Measurements from ENCODE around the gene ST6GAL2. TPM values are rescaled to one million over a fixed set of nuclear protein-coding genes. Genes with fewer than 3 reads are reported as not detected.

Gene ST6GAL2
- total RNA-seq, 1 experiment from 2014 or later = 11.0 TPM

DNA sequence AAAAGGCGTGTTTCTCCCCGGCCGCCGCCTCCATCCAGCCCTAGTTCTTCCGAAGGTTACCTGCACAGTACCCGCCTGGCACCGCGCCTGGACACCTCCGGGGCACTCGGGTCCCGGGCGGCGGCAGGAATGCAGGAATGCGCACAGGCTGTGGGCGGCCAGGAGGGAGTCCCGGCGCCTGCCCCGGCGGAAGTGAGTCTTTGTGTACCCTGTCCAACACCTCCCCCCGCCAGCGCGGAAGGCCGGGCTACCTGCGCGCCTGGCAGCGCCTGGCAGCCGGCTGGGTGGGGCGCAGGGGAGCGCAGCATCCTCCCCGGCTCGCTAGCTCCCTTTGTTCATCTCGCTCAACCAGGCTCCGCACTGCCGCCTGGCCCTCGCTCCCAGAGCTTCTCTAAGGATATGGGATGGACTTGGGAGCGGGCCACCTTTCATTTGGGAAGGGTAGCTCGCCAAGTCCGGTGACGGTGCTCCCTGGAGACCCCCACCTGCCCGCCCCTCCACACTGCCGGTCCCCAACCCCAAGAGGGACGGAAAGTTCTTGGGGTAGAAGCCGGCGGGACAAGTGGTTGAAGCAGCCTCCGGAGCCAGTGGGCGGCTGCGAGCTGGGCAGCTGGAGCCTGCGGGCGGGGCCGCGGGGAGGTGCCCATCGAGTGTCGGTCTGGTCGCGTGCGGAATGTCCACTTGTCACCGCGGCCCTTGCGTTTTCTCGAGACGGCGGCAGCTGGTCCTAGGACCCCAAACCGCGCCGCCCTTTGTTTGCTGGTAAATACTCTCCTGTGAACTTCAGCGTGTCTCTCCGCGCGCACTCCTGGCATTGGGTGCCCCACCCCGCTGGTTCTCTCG lies 1.2 kb upstream of the ST6GAL2 start:
- TF ChIP-seq ZNF416 (CRISPR knock-in tag; IDR thresholded peaks at IDR 0.05) (no peak), ELF4 (CRISPR knock-in tag; IDR thresholded peaks at IDR 0.05; ENCODE audit: low read depth) (no peak), TEAD1 (CRISPR knock-in tag; IDR thresholded peaks at IDR 0.05) (peak; percentile 40; the same call in 1 of the 2 replicates), SOX15 (CRISPR knock-in tag; IDR thresholded peaks at IDR 0.05) (no peak), MXD4 (CRISPR knock-in tag; IDR thresholded peaks at IDR 0.05; ENCODE audit: borderline replicate concordance) (no peak), KAT7 (CRISPR knock-in tag; IDR thresholded peaks at IDR 0.05; ENCODE audit: borderline replicate concordance) (no peak), TEAD4 (CRISPR knock-in tag; IDR thresholded peaks at IDR 0.05) (peak; percentile 76; the same call in 1 of the 2 replicates), SMAD3 (CRISPR knock-in tag; IDR thresholded peaks at IDR 0.05; ENCODE audit: borderline replicate concordance) (no peak), IRF2 (CRISPR knock-in tag; IDR thresholded peaks at IDR 0.05; ENCODE audit: borderline replicate concordance, low read depth) (no peak), ZNF423 (CRISPR knock-in tag; IDR thresholded peaks at IDR 0.05) (no peak)
- TF ChIP-seq, protein P1, sequence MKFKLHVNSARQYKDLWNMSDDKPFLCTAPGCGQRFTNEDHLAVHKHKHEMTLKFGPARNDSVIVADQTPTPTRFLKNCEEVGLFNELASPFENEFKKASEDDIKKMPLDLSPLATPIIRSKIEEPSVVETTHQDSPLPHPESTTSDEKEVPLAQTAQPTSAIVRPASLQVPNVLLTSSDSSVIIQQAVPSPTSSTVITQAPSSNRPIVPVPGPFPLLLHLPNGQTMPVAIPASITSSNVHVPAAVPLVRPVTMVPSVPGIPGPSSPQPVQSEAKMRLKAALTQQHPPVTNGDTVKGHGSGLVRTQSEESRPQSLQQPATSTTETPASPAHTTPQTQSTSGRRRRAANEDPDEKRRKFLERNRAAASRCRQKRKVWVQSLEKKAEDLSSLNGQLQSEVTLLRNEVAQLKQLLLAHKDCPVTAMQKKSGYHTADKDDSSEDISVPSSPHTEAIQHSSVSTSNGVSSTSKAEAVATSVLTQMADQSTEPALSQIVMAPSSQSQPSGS (CRISPR knock-in tag; IDR thresholded peaks at IDR 0.05; ENCODE audit: borderline replicate concordance, low read depth) = no peak
- TF ChIP-seq, protein P2, sequence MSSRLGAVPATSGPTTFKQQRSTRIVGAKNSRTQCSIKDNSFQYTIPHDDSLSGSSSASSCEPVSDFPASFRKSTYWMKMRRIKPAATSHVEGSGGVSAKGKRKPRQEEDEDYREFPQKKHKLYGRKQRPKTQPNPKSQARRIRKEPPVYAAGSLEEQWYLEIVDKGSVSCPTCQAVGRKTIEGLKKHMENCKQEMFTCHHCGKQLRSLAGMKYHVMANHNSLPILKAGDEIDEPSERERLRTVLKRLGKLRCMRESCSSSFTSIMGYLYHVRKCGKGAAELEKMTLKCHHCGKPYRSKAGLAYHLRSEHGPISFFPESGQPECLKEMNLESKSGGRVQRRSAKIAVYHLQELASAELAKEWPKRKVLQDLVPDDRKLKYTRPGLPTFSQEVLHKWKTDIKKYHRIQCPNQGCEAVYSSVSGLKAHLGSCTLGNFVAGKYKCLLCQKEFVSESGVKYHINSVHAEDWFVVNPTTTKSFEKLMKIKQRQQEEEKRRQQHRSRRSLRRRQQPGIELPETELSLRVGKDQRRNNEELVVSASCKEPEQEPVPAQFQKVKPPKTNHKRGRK (CRISPR knock-in tag; IDR thresholded peaks at IDR 0.05; ENCODE audit: borderline replicate concordance) = no peak
- TF ChIP-seq, protein P3, sequence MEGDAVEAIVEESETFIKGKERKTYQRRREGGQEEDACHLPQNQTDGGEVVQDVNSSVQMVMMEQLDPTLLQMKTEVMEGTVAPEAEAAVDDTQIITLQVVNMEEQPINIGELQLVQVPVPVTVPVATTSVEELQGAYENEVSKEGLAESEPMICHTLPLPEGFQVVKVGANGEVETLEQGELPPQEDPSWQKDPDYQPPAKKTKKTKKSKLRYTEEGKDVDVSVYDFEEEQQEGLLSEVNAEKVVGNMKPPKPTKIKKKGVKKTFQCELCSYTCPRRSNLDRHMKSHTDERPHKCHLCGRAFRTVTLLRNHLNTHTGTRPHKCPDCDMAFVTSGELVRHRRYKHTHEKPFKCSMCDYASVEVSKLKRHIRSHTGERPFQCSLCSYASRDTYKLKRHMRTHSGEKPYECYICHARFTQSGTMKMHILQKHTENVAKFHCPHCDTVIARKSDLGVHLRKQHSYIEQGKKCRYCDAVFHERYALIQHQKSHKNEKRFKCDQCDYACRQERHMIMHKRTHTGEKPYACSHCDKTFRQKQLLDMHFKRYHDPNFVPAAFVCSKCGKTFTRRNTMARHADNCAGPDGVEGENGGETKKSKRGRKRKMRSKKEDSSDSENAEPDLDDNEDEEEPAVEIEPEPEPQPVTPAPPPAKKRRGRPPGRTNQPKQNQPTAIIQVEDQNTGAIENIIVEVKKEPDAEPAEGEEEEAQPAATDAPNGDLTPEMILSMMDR (IDR thresholded peaks at IDR 0.05) = no peak
- TF ChIP-seq, protein P4, sequence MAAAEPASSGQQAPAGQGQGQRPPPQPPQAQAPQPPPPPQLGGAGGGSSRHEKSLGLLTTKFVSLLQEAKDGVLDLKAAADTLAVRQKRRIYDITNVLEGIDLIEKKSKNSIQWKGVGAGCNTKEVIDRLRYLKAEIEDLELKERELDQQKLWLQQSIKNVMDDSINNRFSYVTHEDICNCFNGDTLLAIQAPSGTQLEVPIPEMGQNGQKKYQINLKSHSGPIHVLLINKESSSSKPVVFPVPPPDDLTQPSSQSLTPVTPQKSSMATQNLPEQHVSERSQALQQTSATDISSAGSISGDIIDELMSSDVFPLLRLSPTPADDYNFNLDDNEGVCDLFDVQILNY (CRISPR knock-in tag; IDR thresholded peaks at IDR 0.05) = peak; percentile 56; the same call in 1 of the 2 replicates
- TF ChIP-seq, protein P5, sequence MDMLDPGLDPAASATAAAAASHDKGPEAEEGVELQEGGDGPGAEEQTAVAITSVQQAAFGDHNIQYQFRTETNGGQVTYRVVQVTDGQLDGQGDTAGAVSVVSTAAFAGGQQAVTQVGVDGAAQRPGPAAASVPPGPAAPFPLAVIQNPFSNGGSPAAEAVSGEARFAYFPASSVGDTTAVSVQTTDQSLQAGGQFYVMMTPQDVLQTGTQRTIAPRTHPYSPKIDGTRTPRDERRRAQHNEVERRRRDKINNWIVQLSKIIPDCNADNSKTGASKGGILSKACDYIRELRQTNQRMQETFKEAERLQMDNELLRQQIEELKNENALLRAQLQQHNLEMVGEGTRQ (CRISPR knock-in tag; IDR thresholded peaks at IDR 0.05) = no peak
- TF ChIP-seq, protein P6, sequence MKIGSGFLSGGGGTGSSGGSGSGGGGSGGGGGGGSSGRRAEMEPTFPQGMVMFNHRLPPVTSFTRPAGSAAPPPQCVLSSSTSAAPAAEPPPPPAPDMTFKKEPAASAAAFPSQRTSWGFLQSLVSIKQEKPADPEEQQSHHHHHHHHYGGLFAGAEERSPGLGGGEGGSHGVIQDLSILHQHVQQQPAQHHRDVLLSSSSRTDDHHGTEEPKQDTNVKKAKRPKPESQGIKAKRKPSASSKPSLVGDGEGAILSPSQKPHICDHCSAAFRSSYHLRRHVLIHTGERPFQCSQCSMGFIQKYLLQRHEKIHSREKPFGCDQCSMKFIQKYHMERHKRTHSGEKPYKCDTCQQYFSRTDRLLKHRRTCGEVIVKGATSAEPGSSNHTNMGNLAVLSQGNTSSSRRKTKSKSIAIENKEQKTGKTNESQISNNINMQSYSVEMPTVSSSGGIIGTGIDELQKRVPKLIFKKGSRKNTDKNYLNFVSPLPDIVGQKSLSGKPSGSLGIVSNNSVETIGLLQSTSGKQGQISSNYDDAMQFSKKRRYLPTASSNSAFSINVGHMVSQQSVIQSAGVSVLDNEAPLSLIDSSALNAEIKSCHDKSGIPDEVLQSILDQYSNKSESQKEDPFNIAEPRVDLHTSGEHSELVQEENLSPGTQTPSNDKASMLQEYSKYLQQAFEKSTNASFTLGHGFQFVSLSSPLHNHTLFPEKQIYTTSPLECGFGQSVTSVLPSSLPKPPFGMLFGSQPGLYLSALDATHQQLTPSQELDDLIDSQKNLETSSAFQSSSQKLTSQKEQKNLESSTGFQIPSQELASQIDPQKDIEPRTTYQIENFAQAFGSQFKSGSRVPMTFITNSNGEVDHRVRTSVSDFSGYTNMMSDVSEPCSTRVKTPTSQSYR (CRISPR knock-in tag; IDR thresholded peaks at IDR 0.05) = peak; percentile 52; the same call in 1 of the 2 replicates
- TF ChIP-seq, protein P7, sequence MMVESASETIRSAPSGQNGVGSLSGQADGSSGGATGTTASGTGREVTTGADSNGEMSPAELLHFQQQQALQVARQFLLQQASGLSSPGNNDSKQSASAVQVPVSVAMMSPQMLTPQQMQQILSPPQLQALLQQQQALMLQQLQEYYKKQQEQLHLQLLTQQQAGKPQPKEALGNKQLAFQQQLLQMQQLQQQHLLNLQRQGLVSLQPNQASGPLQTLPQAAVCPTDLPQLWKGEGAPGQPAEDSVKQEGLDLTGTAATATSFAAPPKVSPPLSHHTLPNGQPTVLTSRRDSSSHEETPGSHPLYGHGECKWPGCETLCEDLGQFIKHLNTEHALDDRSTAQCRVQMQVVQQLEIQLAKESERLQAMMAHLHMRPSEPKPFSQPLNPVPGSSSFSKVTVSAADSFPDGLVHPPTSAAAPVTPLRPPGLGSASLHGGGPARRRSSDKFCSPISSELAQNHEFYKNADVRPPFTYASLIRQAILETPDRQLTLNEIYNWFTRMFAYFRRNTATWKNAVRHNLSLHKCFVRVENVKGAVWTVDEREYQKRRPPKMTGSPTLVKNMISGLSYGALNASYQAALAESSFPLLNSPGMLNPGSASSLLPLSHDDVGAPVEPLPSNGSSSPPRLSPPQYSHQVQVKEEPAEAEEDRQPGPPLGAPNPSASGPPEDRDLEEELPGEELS (CRISPR knock-in tag; IDR thresholded peaks at IDR 0.05) = no peak
- POLR2A ChIA-PET = interaction anchor here (0.6 to 1.0 kb wide), 2 partner anchors 8 to 913 kb away, joined by 3 read pairs; no protein-coding TSS in a partner anchor
- peak; percentile 74 for ATAC-seq
- peak; percentile 81 for DNase-seq (ENCODE audit: low spot score)
- CTCF ChIA-PET = interaction anchor here (0.5 to 1.1 kb wide), 5 partner anchors 43 to 1509 kb away, joined by 3 read pairs; no protein-coding TSS in a partner anchor
- H3K36me3 Mint-ChIP-seq = no peaks in the 10 kb centered on the region
- no peak overlapping the region; the same call in 1 of the 2 replicates for H3K27ac Mint-ChIP-seq
- no peaks in the 10 kb centered on the region for H3K9me3 Mint-ChIP-seq
- peak overlapping the region; percentile 82 for H3K4me3 Mint-ChIP-seq
- H3K27me3 Mint-ChIP-seq (ENCODE audit: low read depth) = peaks cover 33% of the 10 kb centered on the region
- peaks cover 59% of the 10 kb centered on the region for H3K4me1 Mint-ChIP-seq

All from WTC11 (cell line).